ENCODE results near the gene DNAH6.

The DNAH6 gene

GRCh38 chr2:84636080-84636971, 120.0 kb downstream of the DNAH6 start:
- no peak for DNase-seq

- DNase-seq: no peak
Measured at GRCh38 chr2:84639751-84640150, 123.5 kb downstream of the DNAH6 start.

GRCh38 chr2:84640411-84640810, 124.1 kb downstream of the DNAH6 start:
- DNase-seq: no peak

GRCh38 chr2:84641021-84641420, 124.7 kb downstream of the DNAH6 start:
- DNase-seq: no peak

- DNase-seq: no peak
Measured at GRCh38 chr2:84643991-84644390, 127.7 kb downstream of the DNAH6 start.

- DNase-seq: no peak
Measured at GRCh38 chr2:84646514-84646913, 130.2 kb downstream of the DNAH6 start.

- DNase-seq: no peak
Measured at GRCh38 chr2:84647267-84647666, 131.0 kb downstream of the DNAH6 start.

GRCh38 chr2:84649058-84649457, 132.8 kb downstream of the DNAH6 start:
- no peak for DNase-seq

GRCh38 chr2:84649487-84650142, 133.3 kb downstream of the DNAH6 start:
- no peak for DNase-seq

GRCh38 chr2:84652431-84652830, 136.1 kb downstream of the DNAH6 start:
- DNase-seq: no peak

GRCh38 chr2:84653302-84653701, 137.0 kb downstream of the DNAH6 start:
- DNase-seq: no peak

- no peak for DNase-seq
Measured at GRCh38 chr2:84654414-84654813, 138.1 kb downstream of the DNAH6 start.

GRCh38 chr2:84669122-84669521, 152.8 kb downstream of the DNAH6 start:
- DNase-seq: no peak

GRCh38 chr2:84674099-84674498, 157.8 kb downstream of the DNAH6 start:
- DNase-seq: no peak

- DNase-seq: no peak
Measured at GRCh38 chr2:84674586-84674985, 158.3 kb downstream of the DNAH6 start.

- no peak for DNase-seq
Measured at GRCh38 chr2:84676295-84676694, 160.0 kb downstream of the DNAH6 start.

- DNase-seq: no peak
Measured at GRCh38 chr2:84678214-84678613, 161.9 kb downstream of the DNAH6 start.

- DNase-seq: no peak
Measured at GRCh38 chr2:84686783-84687476, 170.6 kb downstream of the DNAH6 start.

GRCh38 chr2:84687498-84688149, 171.3 kb downstream of the DNAH6 start:
- no peak for DNase-seq

GRCh38 chr2:84690225-84690624, 173.9 kb downstream of the DNAH6 start:
- DNase-seq: no peak

- DNase-seq: no peak
Measured at GRCh38 chr2:84694088-84694622, 177.9 kb downstream of the DNAH6 start.

GRCh38 chr2:84697895-84698294, 181.6 kb downstream of the DNAH6 start:
- no peak for DNase-seq

GRCh38 chr2:84700006-84700405, 183.7 kb downstream of the DNAH6 start:
- DNase-seq: no peak
